ENCODE measurements around the gene ZNF414. TPM values are rescaled to one million over a fixed set of nuclear protein-coding genes. Genes with fewer than 3 reads are reported as not detected.

ZNF414 gene
- total and polyA plus RNA-seq, 2 experiments from 2014 or later: 5.7 to 54.3 TPM

GRCh38 chr19:8491574-8491973, 22.4 kb downstream of the ZNF414 start:
- DNase-seq (ENCODE audit: low spot score): no peak
- H3K4me1 ChIP-seq (ENCODE audit: insufficient read depth): no peaks in the 10 kb centered on the region
- H3K9me2 ChIP-seq (replicated peaks; ENCODE audit: insufficient read depth): no peaks in the 10 kb centered on the region
- H3K4me2 ChIP-seq: no peak overlapping the region
- WGBS (ENCODE audit: low lambda C conversion rate, missing lambda C conversion rate): 90% methylated on average over 6 of the region's 6 CpGs
- no peaks in the 10 kb centered on the region for H3K79me2 ChIP-seq
- no peak overlapping the region for H3K4me3 ChIP-seq
- H3K27me3 ChIP-seq: no peaks in the 10 kb centered on the region
- no peak overlapping the region for H2AFZ ChIP-seq
- TF ChIP-seq EZH2 (IDR thresholded peaks at IDR 0.05; ENCODE audit: borderline replicate concordance) (no peak), CTCF (IDR thresholded peaks at IDR 0.05; ENCODE audit: poor library complexity) (no peak), EZH2phosphoT487 (IDR thresholded peaks at IDR 0.05; ENCODE audit: low read depth, severe bottlenecking, unreplicated experiment) (no peak)
- H4K20me1 ChIP-seq (ENCODE audit: insufficient read depth, poor library complexity, severe bottlenecking): peaks cover 10% of the 10 kb centered on the region
- H3K36me3 ChIP-seq (replicated peaks; ENCODE audit: insufficient read depth, low read depth): no peaks in the 10 kb centered on the region
- no peak overlapping the region for H3K27ac ChIP-seq
- H3K9me3 ChIP-seq (ENCODE audit: low read depth): no peaks in the 10 kb centered on the region

- H3K36me3 ChIP-seq (replicated peaks; ENCODE audit: insufficient read depth, low read depth): no peaks in the 10 kb centered on the region
- 92% methylated on average over 12 of the region's 12 CpGs for WGBS (ENCODE audit: low lambda C conversion rate, missing lambda C conversion rate)
- no peak for TF ChIP-seq CTCF (IDR thresholded peaks at IDR 0.05; ENCODE audit: poor library complexity)
- TF ChIP-seq EZH2 (IDR thresholded peaks at IDR 0.05; ENCODE audit: borderline replicate concordance): no peak
- no peak for TF ChIP-seq EZH2phosphoT487 (IDR thresholded peaks at IDR 0.05; ENCODE audit: low read depth, severe bottlenecking, unreplicated experiment)
Measured at GRCh38 chr19:8490873-8491272, 23.1 kb downstream of the ZNF414 start.

GRCh38 chr19:8490395-8490760, 23.6 kb downstream of the ZNF414 start:
- Histone ChIP-seq H3K9me2 (replicated peaks; ENCODE audit: insufficient read depth) (no peaks in the 10 kb centered on the region), H3K27me3 (no peaks in the 10 kb centered on the region), H3K36me3 (replicated peaks; ENCODE audit: insufficient read depth, low read depth) (no peaks in the 10 kb centered on the region), H3K4me3 (no peak overlapping the region), H2AFZ (no peak overlapping the region), H4K20me1 (ENCODE audit: insufficient read depth, poor library complexity, severe bottlenecking) (peaks cover 14% of the 10 kb centered on the region), H3K79me2 (peaks cover 4% of the 10 kb centered on the region), H3K27ac (no peak overlapping the region), H3K9me3 (ENCODE audit: low read depth) (no peaks in the 10 kb centered on the region), H3K4me2 (no peak overlapping the region), H3K4me1 (ENCODE audit: insufficient read depth) (no peaks in the 10 kb centered on the region)
- no peak for TF ChIP-seq CTCF (IDR thresholded peaks at IDR 0.05; ENCODE audit: poor library complexity)
- TF ChIP-seq EZH2 (IDR thresholded peaks at IDR 0.05; ENCODE audit: borderline replicate concordance): no peak
- no peak for TF ChIP-seq EZH2phosphoT487 (IDR thresholded peaks at IDR 0.05; ENCODE audit: low read depth, severe bottlenecking, unreplicated experiment)
- 96% methylated on average over 18 of the region's 24 CpGs for WGBS (ENCODE audit: low lambda C conversion rate, missing lambda C conversion rate)
- no peak for DNase-seq (ENCODE audit: low spot score)

More at GRCh38 chr19:8490873-8491272, 23.1 kb downstream of the ZNF414 start:
- Histone ChIP-seq H3K9me3 (ENCODE audit: low read depth) (no peaks in the 10 kb centered on the region), H3K79me2 (peaks cover 4% of the 10 kb centered on the region), H3K9me2 (replicated peaks; ENCODE audit: insufficient read depth) (no peaks in the 10 kb centered on the region), H3K4me1 (ENCODE audit: insufficient read depth) (no peaks in the 10 kb centered on the region), H2AFZ (no peak overlapping the region), H3K4me2 (no peak overlapping the region), H3K27me3 (no peaks in the 10 kb centered on the region), H4K20me1 (ENCODE audit: insufficient read depth, poor library complexity, severe bottlenecking) (peaks cover 14% of the 10 kb centered on the region), H3K4me3 (no peak overlapping the region), H3K27ac (no peak overlapping the region)
- no peak for DNase-seq (ENCODE audit: low spot score)

Data from hepatocyte (in vitro differentiated cells).